SK-N-SH treated with all-trans-retinoic acid at 6 μM for 48 hours (cell line): ENCODE results near the gene FGFRL1.

Experiments
- ATAC-seq: fragments of 200-7000 bp; cut with Tn5 transposase; 3 replicates; pipeline ENCODE4 v1.9.1; 2020; ENCODE audit warnings: mild to moderate bottlenecking, moderate library complexity
- BACH2 ChIP-seq: fragments of 250-450 bp; sonication (Bioruptor Pico); IDR thresholded peaks from 2 replicates; pipeline ENCODE4 v1.9.0; 2021; ENCODE audit warnings: mild to moderate bottlenecking, borderline replicate concordance
- CSDC2 ChIP-seq: fragments of 250-450 bp; sonication (Bioruptor Pico); IDR thresholded peaks from 2 replicates; pipeline ENCODE4 v1.5.0; 2020; ENCODE audit warnings: mild to moderate bottlenecking, moderate library complexity
- ESRRG ChIP-seq: fragments of 250-450 bp; sonication (Bioruptor Pico); IDR thresholded peaks from 2 replicates; pipeline ENCODE4 v1.6.1; 2021; ENCODE audit warnings: mild to moderate bottlenecking
- GLIS3 ChIP-seq: fragments of 250-450 bp; sonication (Bioruptor Pico); IDR thresholded peaks from 2 replicates; pipeline ENCODE4 v1.5.0; 2020; ENCODE audit warnings: mild to moderate bottlenecking, moderate library complexity
- ISL1 ChIP-seq: fragments of 250-450 bp; sonication (Bioruptor Pico); IDR thresholded peaks from 2 replicates; pipeline ENCODE4 v2.1.2; 2022; ENCODE audit warnings: mild to moderate bottlenecking, moderate library complexity
- OSR1 ChIP-seq: fragments of 250-450 bp; sonication (Bioruptor Pico); IDR thresholded peaks from 2 replicates; pipeline ENCODE4 v1.8.0; 2022; ENCODE audit warnings: moderate library complexity, mild to moderate bottlenecking, inconsistent platforms
- PPARA ChIP-seq: fragments of 250-450 bp; sonication (Bioruptor Pico); IDR thresholded peaks from 2 replicates; pipeline ENCODE4 v1.5.0; 2020; ENCODE audit warnings: mild to moderate bottlenecking, borderline replicate concordance
- RARB ChIP-seq: fragments of 250-450 bp; sonication (Bioruptor Pico); IDR thresholded peaks from 2 replicates; pipeline ENCODE4 v1.8.0; 2021; ENCODE audit warnings: mild to moderate bottlenecking, moderate library complexity
- SNAI2 ChIP-seq: fragments of 250-450 bp; sonication (Bioruptor Pico); IDR thresholded peaks from 2 replicates; pipeline ENCODE4 v1.5.0; 2020; ENCODE audit warnings: mild to moderate bottlenecking, moderate library complexity
- TCF4 ChIP-seq: fragments of 250-450 bp; sonication (Bioruptor Pico); IDR thresholded peaks from 2 replicates; pipeline ENCODE4 v1.8.0; 2021; ENCODE audit warnings: mild to moderate bottlenecking, moderate library complexity, borderline replicate concordance
- TOX ChIP-seq: fragments of 250-450 bp; sonication (Bioruptor Pico); IDR thresholded peaks from 2 replicates; pipeline ENCODE4 v1.8.0; 2021; ENCODE audit warnings: mild to moderate bottlenecking, moderate library complexity, borderline replicate concordance
- ZC3H10 ChIP-seq: fragments of 250-450 bp; sonication (Bioruptor Pico); IDR thresholded peaks from 2 replicates; pipeline ENCODE4 v1.5.1; 2021; ENCODE audit warnings: mild to moderate bottlenecking, moderate library complexity
- ZFP30 ChIP-seq: fragments of 450-650 bp; formaldehyde crosslinking; IDR thresholded peaks from 2 replicates; pipeline ENCODE4 v1.5.0; 2022; ENCODE audit warnings: mild to moderate bottlenecking, moderate library complexity
- ZNF565 ChIP-seq: fragments of 450-650 bp; formaldehyde crosslinking; conservative IDR thresholded peaks from 2 replicates; pipeline ENCODE4 v1.5.0; 2020; ENCODE audit warnings: low read depth, mild to moderate bottlenecking, moderate library complexity
- ZNF70 ChIP-seq: fragments of 450-650 bp; formaldehyde crosslinking; IDR thresholded peaks from 2 replicates; pipeline ENCODE4 v1.5.0; 2020; ENCODE audit warnings: mild to moderate bottlenecking, moderate library complexity
- ZNF8 ChIP-seq: fragments of 450-650 bp; formaldehyde crosslinking; IDR thresholded peaks from 2 replicates; pipeline ENCODE4 v1.5.0; 2020; ENCODE audit warnings: mild to moderate bottlenecking, moderate library complexity
- TF ChIP-seq, protein P1 (sequence below): fragments of 250-450 bp; sonication (Bioruptor Pico); IDR thresholded peaks from 2 replicates; pipeline ENCODE4 v1.5.0; 2020; ENCODE audit warnings: mild to moderate bottlenecking, moderate library complexity
- TF ChIP-seq, protein P2 (sequence below): fragments of 250-450 bp; sonication (Bioruptor Pico); IDR thresholded peaks from 2 replicates; pipeline ENCODE4 v1.5.1; 2021; ENCODE audit warnings: mild to moderate bottlenecking, moderate library complexity
- TF ChIP-seq, protein P3 (sequence below): fragments of 250-450 bp; sonication (Bioruptor Pico); IDR thresholded peaks from 2 replicates; pipeline ENCODE4 v1.8.0; 2020; ENCODE audit warnings: mild to moderate bottlenecking, moderate library complexity, borderline replicate concordance
- TF ChIP-seq, protein P4 (sequence below): fragments of 250-450 bp; sonication (Bioruptor Pico); IDR thresholded peaks from 2 replicates; pipeline ENCODE4 v1.8.0; 2021; ENCODE audit warnings: low read depth, mild to moderate bottlenecking, moderate library complexity, borderline replicate concordance
- TF ChIP-seq, protein P5 (sequence below): fragments of 250-450 bp; sonication (Bioruptor Pico); IDR thresholded peaks from 2 replicates; pipeline ENCODE4 v1.5.1; 2020; ENCODE audit warnings: low read depth, mild to moderate bottlenecking, moderate library complexity

The FGFRL1 gene

DNA sequence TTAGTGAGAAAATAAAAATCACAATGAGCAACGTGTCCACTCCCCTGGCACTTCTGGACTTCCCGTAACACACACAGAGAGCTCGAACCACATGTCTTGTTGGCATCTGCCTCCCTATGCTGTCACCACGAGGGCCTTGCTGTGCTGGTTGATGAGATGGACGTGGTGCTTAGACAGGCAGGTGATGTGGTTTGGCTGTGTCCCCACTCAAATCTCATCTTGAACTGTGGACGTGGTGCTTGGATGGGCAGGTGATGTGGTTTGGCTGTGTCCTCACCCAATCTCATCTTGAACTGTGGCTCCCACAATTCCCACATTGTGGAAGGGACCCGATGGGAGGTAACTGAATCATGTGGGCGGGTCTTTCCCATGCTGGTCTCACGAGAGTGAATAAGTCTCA is 40.0 kb downstream of the FGFRL1 start:
- TF ChIP-seq TCF4 (CRISPR knock-in tag) = no peak
- no peak for TF ChIP-seq BACH2 (CRISPR knock-in tag)
- TF ChIP-seq ZNF565 (CRISPR knock-in tag) = no peak
- no peak for TF ChIP-seq ISL1
- TF ChIP-seq, protein P1, sequence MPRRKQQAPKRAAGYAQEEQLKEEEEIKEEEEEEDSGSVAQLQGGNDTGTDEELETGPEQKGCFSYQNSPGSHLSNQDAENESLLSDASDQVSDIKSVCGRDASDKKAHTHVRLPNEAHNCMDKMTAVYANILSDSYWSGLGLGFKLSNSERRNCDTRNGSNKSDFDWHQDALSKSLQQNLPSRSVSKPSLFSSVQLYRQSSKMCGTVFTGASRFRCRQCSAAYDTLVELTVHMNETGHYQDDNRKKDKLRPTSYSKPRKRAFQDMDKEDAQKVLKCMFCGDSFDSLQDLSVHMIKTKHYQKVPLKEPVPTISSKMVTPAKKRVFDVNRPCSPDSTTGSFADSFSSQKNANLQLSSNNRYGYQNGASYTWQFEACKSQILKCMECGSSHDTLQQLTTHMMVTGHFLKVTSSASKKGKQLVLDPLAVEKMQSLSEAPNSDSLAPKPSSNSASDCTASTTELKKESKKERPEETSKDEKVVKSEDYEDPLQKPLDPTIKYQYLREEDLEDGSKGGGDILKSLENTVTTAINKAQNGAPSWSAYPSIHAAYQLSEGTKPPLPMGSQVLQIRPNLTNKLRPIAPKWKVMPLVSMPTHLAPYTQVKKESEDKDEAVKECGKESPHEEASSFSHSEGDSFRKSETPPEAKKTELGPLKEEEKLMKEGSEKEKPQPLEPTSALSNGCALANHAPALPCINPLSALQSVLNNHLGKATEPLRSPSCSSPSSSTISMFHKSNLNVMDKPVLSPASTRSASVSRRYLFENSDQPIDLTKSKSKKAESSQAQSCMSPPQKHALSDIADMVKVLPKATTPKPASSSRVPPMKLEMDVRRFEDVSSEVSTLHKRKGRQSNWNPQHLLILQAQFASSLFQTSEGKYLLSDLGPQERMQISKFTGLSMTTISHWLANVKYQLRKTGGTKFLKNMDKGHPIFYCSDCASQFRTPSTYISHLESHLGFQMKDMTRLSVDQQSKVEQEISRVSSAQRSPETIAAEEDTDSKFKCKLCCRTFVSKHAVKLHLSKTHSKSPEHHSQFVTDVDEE (CRISPR knock-in tag) = no peak
- TF ChIP-seq, protein P2, sequence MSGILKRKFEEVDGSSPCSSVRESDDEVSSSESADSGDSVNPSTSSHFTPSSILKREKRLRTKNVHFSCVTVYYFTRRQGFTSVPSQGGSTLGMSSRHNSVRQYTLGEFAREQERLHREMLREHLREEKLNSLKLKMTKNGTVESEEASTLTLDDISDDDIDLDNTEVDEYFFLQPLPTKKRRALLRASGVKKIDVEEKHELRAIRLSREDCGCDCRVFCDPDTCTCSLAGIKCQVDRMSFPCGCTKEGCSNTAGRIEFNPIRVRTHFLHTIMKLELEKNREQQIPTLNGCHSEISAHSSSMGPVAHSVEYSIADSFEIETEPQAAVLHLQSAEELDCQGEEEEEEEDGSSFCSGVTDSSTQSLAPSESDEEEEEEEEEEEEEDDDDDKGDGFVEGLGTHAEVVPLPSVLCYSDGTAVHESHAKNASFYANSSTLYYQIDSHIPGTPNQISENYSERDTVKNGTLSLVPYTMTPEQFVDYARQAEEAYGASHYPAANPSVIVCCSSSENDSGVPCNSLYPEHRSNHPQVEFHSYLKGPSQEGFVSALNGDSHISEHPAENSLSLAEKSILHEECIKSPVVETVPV (CRISPR knock-in tag) = no peak
- no peak for TF ChIP-seq CSDC2
- TF ChIP-seq, protein P3, sequence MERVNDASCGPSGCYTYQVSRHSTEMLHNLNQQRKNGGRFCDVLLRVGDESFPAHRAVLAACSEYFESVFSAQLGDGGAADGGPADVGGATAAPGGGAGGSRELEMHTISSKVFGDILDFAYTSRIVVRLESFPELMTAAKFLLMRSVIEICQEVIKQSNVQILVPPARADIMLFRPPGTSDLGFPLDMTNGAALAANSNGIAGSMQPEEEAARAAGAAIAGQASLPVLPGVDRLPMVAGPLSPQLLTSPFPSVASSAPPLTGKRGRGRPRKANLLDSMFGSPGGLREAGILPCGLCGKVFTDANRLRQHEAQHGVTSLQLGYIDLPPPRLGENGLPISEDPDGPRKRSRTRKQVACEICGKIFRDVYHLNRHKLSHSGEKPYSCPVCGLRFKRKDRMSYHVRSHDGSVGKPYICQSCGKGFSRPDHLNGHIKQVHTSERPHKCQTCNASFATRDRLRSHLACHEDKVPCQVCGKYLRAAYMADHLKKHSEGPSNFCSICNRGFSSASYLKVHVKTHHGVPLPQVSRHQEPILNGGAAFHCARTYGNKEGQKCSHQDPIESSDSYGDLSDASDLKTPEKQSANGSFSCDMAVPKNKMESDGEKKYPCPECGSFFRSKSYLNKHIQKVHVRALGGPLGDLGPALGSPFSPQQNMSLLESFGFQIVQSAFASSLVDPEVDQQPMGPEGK (CRISPR knock-in tag) = no peak
- no peak for TF ChIP-seq ZC3H10
- no peak for TF ChIP-seq ZNF70
- TF ChIP-seq RARB = no peak
- no peak for TF ChIP-seq GLIS3 (CRISPR knock-in tag)
- no peak for ATAC-seq

DNA sequence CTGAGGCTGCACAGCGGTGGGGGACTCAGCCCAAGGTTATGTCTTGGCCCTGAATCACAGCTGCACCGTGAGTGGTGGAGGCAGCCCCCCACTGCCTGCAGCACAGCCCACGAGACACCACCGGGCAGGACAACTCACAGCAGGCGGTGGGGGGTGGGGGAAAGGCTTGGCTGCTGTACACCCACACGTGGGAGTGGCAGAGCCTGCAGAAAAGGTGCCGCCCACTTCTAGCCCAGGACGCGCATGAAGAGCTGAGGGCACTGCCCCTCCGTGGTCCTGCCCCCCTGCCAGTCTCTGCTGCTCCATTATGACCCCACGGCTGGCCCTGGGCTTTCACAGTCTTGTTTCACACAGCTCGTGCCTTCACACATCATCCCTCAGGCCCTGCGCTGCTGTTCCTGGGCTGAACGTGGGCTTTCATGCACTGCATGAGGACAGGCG is 40.8 kb downstream of the FGFRL1 start:
- TF ChIP-seq ZNF565 (CRISPR knock-in tag) (no peak), OSR1 (no peak), ESRRG (CRISPR knock-in tag) (no peak), TOX (CRISPR knock-in tag) (no peak), ISL1 (no peak), CSDC2 (no peak), PPARA (CRISPR knock-in tag) (no peak), ZNF8 (CRISPR knock-in tag) (no peak), ZFP30 (CRISPR knock-in tag) (no peak), SNAI2 (CRISPR knock-in tag) (no peak), RARB (no peak), TCF4 (CRISPR knock-in tag) (no peak)
- TF ChIP-seq, protein P3 (CRISPR knock-in tag) = no peak
- TF ChIP-seq, protein P1 (CRISPR knock-in tag) = no peak
- TF ChIP-seq, protein P4, sequence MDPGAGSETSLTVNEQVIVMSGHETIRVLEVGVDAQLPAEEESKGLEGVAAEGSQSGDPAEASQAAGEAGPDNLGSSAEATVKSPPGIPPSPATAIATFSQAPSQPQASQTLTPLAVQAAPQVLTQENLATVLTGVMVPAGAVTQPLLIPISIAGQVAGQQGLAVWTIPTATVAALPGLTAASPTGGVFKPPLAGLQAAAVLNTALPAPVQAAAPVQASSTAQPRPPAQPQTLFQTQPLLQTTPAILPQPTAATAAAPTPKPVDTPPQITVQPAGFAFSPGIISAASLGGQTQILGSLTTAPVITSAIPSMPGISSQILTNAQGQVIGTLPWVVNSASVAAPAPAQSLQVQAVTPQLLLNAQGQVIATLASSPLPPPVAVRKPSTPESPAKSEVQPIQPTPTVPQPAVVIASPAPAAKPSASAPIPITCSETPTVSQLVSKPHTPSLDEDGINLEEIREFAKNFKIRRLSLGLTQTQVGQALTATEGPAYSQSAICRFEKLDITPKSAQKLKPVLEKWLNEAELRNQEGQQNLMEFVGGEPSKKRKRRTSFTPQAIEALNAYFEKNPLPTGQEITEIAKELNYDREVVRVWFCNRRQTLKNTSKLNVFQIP (CRISPR knock-in tag) = no peak
- TF ChIP-seq, protein P5, sequence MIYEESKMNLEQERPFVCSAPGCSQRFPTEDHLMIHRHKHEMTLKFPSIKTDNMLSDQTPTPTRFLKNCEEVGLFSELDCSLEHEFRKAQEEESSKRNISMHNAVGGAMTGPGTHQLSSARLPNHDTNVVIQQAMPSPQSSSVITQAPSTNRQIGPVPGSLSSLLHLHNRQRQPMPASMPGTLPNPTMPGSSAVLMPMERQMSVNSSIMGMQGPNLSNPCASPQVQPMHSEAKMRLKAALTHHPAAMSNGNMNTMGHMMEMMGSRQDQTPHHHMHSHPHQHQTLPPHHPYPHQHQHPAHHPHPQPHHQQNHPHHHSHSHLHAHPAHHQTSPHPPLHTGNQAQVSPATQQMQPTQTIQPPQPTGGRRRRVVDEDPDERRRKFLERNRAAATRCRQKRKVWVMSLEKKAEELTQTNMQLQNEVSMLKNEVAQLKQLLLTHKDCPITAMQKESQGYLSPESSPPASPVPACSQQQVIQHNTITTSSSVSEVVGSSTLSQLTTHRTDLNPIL (CRISPR knock-in tag) = no peak
- no peak for ATAC-seq
